Measurements from ENCODE around the gene DTNBP1.

The DTNBP1 gene

DNA sequence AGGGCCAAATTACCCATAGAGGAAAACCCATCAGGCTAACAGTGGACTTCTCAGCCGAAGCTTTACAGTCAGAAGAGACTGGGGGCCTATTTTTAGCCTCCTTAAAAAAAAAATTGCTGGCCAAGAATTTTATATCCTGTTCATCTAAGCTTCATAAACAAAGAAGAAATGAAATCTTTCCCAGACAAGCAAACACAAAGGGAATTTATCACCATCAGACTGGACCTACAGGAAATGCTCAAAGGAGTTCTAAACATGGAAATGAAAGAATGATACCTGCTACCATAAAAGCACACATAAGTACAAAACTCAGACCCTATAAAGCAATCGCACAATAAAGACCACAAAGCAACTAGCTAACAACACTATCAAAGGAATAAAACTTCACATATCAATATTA lies 19.3 kb downstream of the DTNBP1 start:
- H3K36me3 ChIP-seq (ENCODE audit: insufficient read depth, low read length) = no peaks in the 10 kb centered on the region
- peaks cover 3% of the 10 kb centered on the region for H3K9me3 ChIP-seq (ENCODE audit: low read length)

GRCh38 chr6:15642276-15642675 lies 20.6 kb downstream of the DTNBP1 start:
- Histone ChIP-seq H3K27ac (ENCODE audit: low read depth, low read length) (no peak overlapping the region), H3K27me3 (ENCODE audit: control insufficient read depth in 1 of 2, insufficient read depth in 2 of 2, low read length in 2 of 2) (no peaks in the 10 kb centered on the region), H3K36me3 (ENCODE audit: insufficient read depth, low read length) (no peaks in the 10 kb centered on the region), H3K4me3 (ENCODE audit: low read depth in 1 of 2, low read length in 2 of 2) (no peak overlapping the region), H3K9ac (ENCODE audit: low read length) (no peak overlapping the region), H3K9me3 (ENCODE audit: low read length) (peaks cover 6% of the 10 kb centered on the region), H3K4me1 (ENCODE audit: insufficient read depth, low read length) (no peaks in the 10 kb centered on the region)

More for the DNA sequence above, 19.3 kb downstream of the DTNBP1 start:
- Histone ChIP-seq H3K4me3 (ENCODE audit: low read depth in 1 of 2, low read length in 2 of 2) (no peak overlapping the region), H3K27me3 (ENCODE audit: control insufficient read depth in 1 of 2, insufficient read depth in 2 of 2, low read length in 2 of 2) (no peaks in the 10 kb centered on the region), H3K27ac (ENCODE audit: low read depth, low read length) (no peak overlapping the region), H3K9ac (ENCODE audit: low read length) (no peak overlapping the region), H3K4me1 (ENCODE audit: insufficient read depth, low read length) (no peaks in the 10 kb centered on the region)

GRCh38 chr6:15638373-15638772 lies 24.5 kb downstream of the DTNBP1 start:
- H3K9me3 ChIP-seq (ENCODE audit: low read length) = peaks cover 6% of the 10 kb centered on the region
- H3K4me3 ChIP-seq (ENCODE audit: low read depth in 1 of 2, low read length in 2 of 2) = no peak overlapping the region
- H3K36me3 ChIP-seq (ENCODE audit: insufficient read depth, low read length) = no peaks in the 10 kb centered on the region
- H3K9ac ChIP-seq (ENCODE audit: low read length) = no peak overlapping the region
- H3K27ac ChIP-seq (ENCODE audit: low read depth, low read length) = no peak overlapping the region
- H3K4me1 ChIP-seq (ENCODE audit: insufficient read depth, low read length) = no peaks in the 10 kb centered on the region
- H3K27me3 ChIP-seq (ENCODE audit: control insufficient read depth in 1 of 2, insufficient read depth in 2 of 2, low read length in 2 of 2) = no peaks in the 10 kb centered on the region

DNA sequence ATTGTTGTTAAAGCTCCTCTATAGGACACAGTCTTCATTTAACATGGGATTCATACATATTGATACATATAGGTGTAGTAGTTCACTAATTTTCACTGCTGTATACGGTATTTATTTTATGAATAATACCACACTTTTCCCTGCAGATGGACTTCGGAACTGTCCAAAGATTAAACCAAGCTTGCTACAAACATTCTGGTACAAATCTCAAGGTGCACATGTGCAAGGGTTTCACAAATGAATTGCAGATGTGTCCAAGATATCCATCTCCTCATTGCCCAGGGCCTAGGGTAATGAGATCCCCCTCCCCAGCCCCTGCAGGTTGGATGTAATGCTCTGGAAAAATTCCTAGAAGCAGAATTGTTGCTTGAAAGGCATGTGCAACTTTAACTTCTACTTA lies 31.4 kb downstream of the DTNBP1 start:
- Histone ChIP-seq H3K4me3 (ENCODE audit: low read depth in 1 of 2, low read length in 2 of 2) (no peak overlapping the region), H3K27ac (ENCODE audit: low read depth, low read length) (no peak overlapping the region), H3K9me3 (ENCODE audit: low read length) (no peaks in the 10 kb centered on the region), H3K27me3 (ENCODE audit: control insufficient read depth in 1 of 2, insufficient read depth in 2 of 2, low read length in 2 of 2) (no peaks in the 10 kb centered on the region), H3K4me1 (ENCODE audit: insufficient read depth, low read length) (peaks cover 6% of the 10 kb centered on the region), H3K9ac (ENCODE audit: low read length) (no peak overlapping the region), H3K36me3 (ENCODE audit: insufficient read depth, low read length) (no peaks in the 10 kb centered on the region)

GRCh38 chr6:15630202-15630601 lies 32.6 kb downstream of the DTNBP1 start:
- no peak overlapping the region for H3K4me3 ChIP-seq (ENCODE audit: low read depth in 1 of 2, low read length in 2 of 2)
- no peak overlapping the region for H3K9ac ChIP-seq (ENCODE audit: low read length)
- H3K4me1 ChIP-seq (ENCODE audit: insufficient read depth, low read length) = peaks cover 6% of the 10 kb centered on the region
- H3K27ac ChIP-seq (ENCODE audit: low read depth, low read length) = no peak overlapping the region
- no peaks in the 10 kb centered on the region for H3K36me3 ChIP-seq (ENCODE audit: insufficient read depth, low read length)
- H3K9me3 ChIP-seq (ENCODE audit: low read length) = no peaks in the 10 kb centered on the region
- no peaks in the 10 kb centered on the region for H3K27me3 ChIP-seq (ENCODE audit: control insufficient read depth in 1 of 2, insufficient read depth in 2 of 2, low read length in 2 of 2)

DNA sequence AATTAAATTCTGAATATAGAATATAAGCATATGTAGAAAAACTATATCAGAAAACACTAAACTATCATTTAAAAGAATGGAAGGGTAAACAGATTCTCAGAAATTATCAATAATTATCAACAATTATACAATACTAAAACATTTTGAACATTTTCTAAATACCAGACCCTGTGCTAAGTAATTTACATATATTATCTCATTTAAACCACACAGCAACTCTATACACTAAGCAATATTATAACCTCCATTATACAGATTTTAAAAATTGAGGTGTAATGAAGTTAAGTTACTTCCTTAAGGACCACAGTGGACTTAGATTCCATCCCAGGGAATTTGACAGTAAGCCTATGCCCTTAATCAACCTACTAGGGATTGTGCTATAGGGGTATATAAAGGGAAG lies 33.3 kb downstream of the DTNBP1 start:
- no peaks in the 10 kb centered on the region for H3K27me3 ChIP-seq (ENCODE audit: control insufficient read depth in 1 of 2, insufficient read depth in 2 of 2, low read length in 2 of 2)
- no peaks in the 10 kb centered on the region for H3K9me3 ChIP-seq (ENCODE audit: low read length)
- H3K9ac ChIP-seq (ENCODE audit: low read length) = no peak overlapping the region
- no peaks in the 10 kb centered on the region for H3K36me3 ChIP-seq (ENCODE audit: insufficient read depth, low read length)
- peaks cover 6% of the 10 kb centered on the region for H3K4me1 ChIP-seq (ENCODE audit: insufficient read depth, low read length)
- no peak overlapping the region for H3K27ac ChIP-seq (ENCODE audit: low read depth, low read length)
- no peak overlapping the region for H3K4me3 ChIP-seq (ENCODE audit: low read depth in 1 of 2, low read length in 2 of 2)

GRCh38 chr6:15628499-15629131 lies 34.2 kb downstream of the DTNBP1 start:
- H3K27ac ChIP-seq (ENCODE audit: low read depth, low read length) = no peak overlapping the region
- H3K36me3 ChIP-seq (ENCODE audit: insufficient read depth, low read length) = no peaks in the 10 kb centered on the region
- no peaks in the 10 kb centered on the region for H3K9me3 ChIP-seq (ENCODE audit: low read length)
- no peak overlapping the region for H3K9ac ChIP-seq (ENCODE audit: low read length)
- H3K4me3 ChIP-seq (ENCODE audit: low read depth in 1 of 2, low read length in 2 of 2) = no peak overlapping the region
- peaks cover 7% of the 10 kb centered on the region for H3K4me1 ChIP-seq (ENCODE audit: insufficient read depth, low read length)
- H3K27me3 ChIP-seq (ENCODE audit: control insufficient read depth in 1 of 2, insufficient read depth in 2 of 2, low read length in 2 of 2) = no peaks in the 10 kb centered on the region

- Histone ChIP-seq H3K9me3 (ENCODE audit: low read length) (no peaks in the 10 kb centered on the region), H3K4me3 (ENCODE audit: low read depth in 1 of 2, low read length in 2 of 2) (no peak overlapping the region), H3K4me1 (ENCODE audit: insufficient read depth, low read length) (peaks cover 15% of the 10 kb centered on the region), H3K9ac (ENCODE audit: low read length) (no peak overlapping the region), H3K27me3 (ENCODE audit: control insufficient read depth in 1 of 2, insufficient read depth in 2 of 2, low read length in 2 of 2) (no peaks in the 10 kb centered on the region), H3K27ac (ENCODE audit: low read depth, low read length) (no peak overlapping the region), H3K36me3 (ENCODE audit: insufficient read depth, low read length) (no peaks in the 10 kb centered on the region)
These were observed 35.0 kb downstream of the DTNBP1 start for GRCh38 chr6:15627821-15628220.

- Histone ChIP-seq H3K36me3 (ENCODE audit: insufficient read depth, low read length) (no peaks in the 10 kb centered on the region), H3K27me3 (ENCODE audit: control insufficient read depth in 1 of 2, insufficient read depth in 2 of 2, low read length in 2 of 2) (no peaks in the 10 kb centered on the region), H3K4me3 (ENCODE audit: low read depth in 1 of 2, low read length in 2 of 2) (no peak overlapping the region), H3K9me3 (ENCODE audit: low read length) (no peaks in the 10 kb centered on the region), H3K27ac (ENCODE audit: low read depth, low read length) (no peak overlapping the region), H3K9ac (ENCODE audit: low read length) (no peak overlapping the region), H3K4me1 (ENCODE audit: insufficient read depth, low read length) (peaks cover 20% of the 10 kb centered on the region)
These were observed 35.8 kb downstream of the DTNBP1 start for GRCh38 chr6:15626878-15627674.

- H3K4me3 ChIP-seq (ENCODE audit: low read depth in 1 of 2, low read length in 2 of 2) = no peak overlapping the region
- peaks cover 23% of the 10 kb centered on the region for H3K4me1 ChIP-seq (ENCODE audit: insufficient read depth, low read length)
- no peak overlapping the region for H3K27ac ChIP-seq (ENCODE audit: low read depth, low read length)
- no peaks in the 10 kb centered on the region for H3K9me3 ChIP-seq (ENCODE audit: low read length)
- H3K27me3 ChIP-seq (ENCODE audit: control insufficient read depth in 1 of 2, insufficient read depth in 2 of 2, low read length in 2 of 2) = no peaks in the 10 kb centered on the region
- H3K9ac ChIP-seq (ENCODE audit: low read length) = no peak overlapping the region
- H3K36me3 ChIP-seq (ENCODE audit: insufficient read depth, low read length) = no peaks in the 10 kb centered on the region
These were observed 36.7 kb downstream of the DTNBP1 start for GRCh38 chr6:15626160-15626559.

GRCh38 chr6:15623276-15624116 lies 39.3 kb downstream of the DTNBP1 start:
- no peak overlapping the region for H3K27ac ChIP-seq (ENCODE audit: low read depth, low read length)
- H3K9me3 ChIP-seq (ENCODE audit: low read length) = no peaks in the 10 kb centered on the region
- peaks cover 25% of the 10 kb centered on the region for H3K4me1 ChIP-seq (ENCODE audit: insufficient read depth, low read length)
- H3K36me3 ChIP-seq (ENCODE audit: insufficient read depth, low read length) = no peaks in the 10 kb centered on the region
- H3K9ac ChIP-seq (ENCODE audit: low read length) = no peak overlapping the region
- H3K4me3 ChIP-seq (ENCODE audit: low read depth in 1 of 2, low read length in 2 of 2) = no peak overlapping the region
- no peaks in the 10 kb centered on the region for H3K27me3 ChIP-seq (ENCODE audit: control insufficient read depth in 1 of 2, insufficient read depth in 2 of 2, low read length in 2 of 2)
